ENCODE data around the gene ITGA6. TPM values are rescaled to one million over a fixed set of nuclear protein-coding genes. Genes with fewer than 3 reads are reported as not detected.

ITGA6 gene
- total RNA-seq, 1 experiment from 2014 or later: 93.1 TPM

DNA sequence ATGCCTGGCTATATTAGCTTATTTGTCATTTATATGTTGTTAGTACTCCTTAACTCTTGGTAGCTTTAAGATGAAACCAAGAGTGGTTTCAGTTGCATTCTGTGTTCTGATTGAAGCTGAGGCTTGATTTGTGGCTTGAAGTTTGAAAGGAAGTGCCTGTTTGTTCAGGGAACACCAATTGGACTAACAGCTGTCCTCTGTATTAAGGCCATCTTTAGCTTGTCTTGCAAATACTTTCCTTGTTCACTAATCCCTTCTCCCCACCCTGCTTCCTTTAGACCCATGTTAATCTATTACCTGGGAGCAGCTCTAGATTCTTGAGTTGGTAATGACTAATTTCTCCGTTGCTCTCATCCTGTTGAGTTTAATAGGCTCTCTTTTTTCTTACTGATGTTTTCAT lies 13.4 kb downstream of the ITGA6 start:
- TF ChIP-seq SP1 (IDR thresholded peaks at IDR 0.05; ENCODE audit: low read depth) (peak; percentile 30), FOSL1 (IDR thresholded peaks at IDR 0.05; ENCODE audit: low read depth) (no peak), ELF1 (IDR thresholded peaks at IDR 0.05; ENCODE audit: borderline replicate concordance, low read depth) (no peak), CEBPB (IDR thresholded peaks at IDR 0.05; ENCODE audit: low read depth) (no peak)
- TF ChIP-seq, protein P1, sequence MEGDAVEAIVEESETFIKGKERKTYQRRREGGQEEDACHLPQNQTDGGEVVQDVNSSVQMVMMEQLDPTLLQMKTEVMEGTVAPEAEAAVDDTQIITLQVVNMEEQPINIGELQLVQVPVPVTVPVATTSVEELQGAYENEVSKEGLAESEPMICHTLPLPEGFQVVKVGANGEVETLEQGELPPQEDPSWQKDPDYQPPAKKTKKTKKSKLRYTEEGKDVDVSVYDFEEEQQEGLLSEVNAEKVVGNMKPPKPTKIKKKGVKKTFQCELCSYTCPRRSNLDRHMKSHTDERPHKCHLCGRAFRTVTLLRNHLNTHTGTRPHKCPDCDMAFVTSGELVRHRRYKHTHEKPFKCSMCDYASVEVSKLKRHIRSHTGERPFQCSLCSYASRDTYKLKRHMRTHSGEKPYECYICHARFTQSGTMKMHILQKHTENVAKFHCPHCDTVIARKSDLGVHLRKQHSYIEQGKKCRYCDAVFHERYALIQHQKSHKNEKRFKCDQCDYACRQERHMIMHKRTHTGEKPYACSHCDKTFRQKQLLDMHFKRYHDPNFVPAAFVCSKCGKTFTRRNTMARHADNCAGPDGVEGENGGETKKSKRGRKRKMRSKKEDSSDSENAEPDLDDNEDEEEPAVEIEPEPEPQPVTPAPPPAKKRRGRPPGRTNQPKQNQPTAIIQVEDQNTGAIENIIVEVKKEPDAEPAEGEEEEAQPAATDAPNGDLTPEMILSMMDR (IDR thresholded peaks at IDR 0.05 in 2 of 3, conservative IDR thresholded peaks at IDR 0.05 in 1 of 3; ENCODE audit: borderline replicate concordance in 1 of 3, insufficient read depth in 1 of 3, low read depth in 2 of 3, low read length in 2 of 3): no peak
- Histone ChIP-seq H3K4me3 (replicated peaks in 1 of 2; ENCODE audit: low read depth in 1 of 2, low read length in 2 of 2) (peak overlapping the region in 1 of 2 experiments; percentile 41; a peak in 2 of 4 replicates), H2AFZ (ENCODE audit: low read depth, low read length, poor library complexity, severe bottlenecking) (no peak overlapping the region), H3K4me1 (ENCODE audit: control insufficient read depth in 1 of 2, insufficient read depth in 2 of 2, low read length in 2 of 2) (peaks cover 78 to 97% of the 10 kb centered on the region in 2 experiments), H3K9me2 (ENCODE audit: insufficient read depth) (no peaks in the 10 kb centered on the region), H3K9me3 (ENCODE audit: control insufficient read depth in 1 of 2, insufficient read depth in 1 of 2, low read depth in 1 of 2, low read length in 2 of 2) (no peaks in the 10 kb centered on the region), H3K27me3 (ENCODE audit: insufficient read depth, low read length) (no peaks in the 10 kb centered on the region), H4K20me1 (ENCODE audit: insufficient read depth) (no peaks in the 10 kb centered on the region), H3K4me2 (ENCODE audit: low read length) (peak overlapping the region; percentile 82), H3K27ac (ENCODE audit: low read depth, low read length) (peak overlapping the region; percentile 82; the same call in 1 of the 2 replicates), H3K9ac (ENCODE audit: low read length) (peak overlapping the region; percentile 65), H3K36me3 (ENCODE audit: control insufficient read depth in 1 of 2, insufficient read depth in 2 of 2, low read length in 2 of 2) (peaks cover 0 to 7% of the 10 kb centered on the region in 2 experiments; a peak in 1 of 4 replicates), H3K79me2 (ENCODE audit: insufficient read depth, low read length) (peaks cover 92% of the 10 kb centered on the region)
- ChIA-PET POLR2A (interaction anchor here (2.8 to 5.8 kb wide), 4 partner anchors 10 to 187 kb away, joined by 15 to 56 read pairs (median 39); partner anchors contain the start of gene ITGA6), CTCF (interaction anchor here (0.7 to 6.5 kb wide), 4 partner anchors 13 to 1510 kb away, joined by 3 to 64 read pairs (median 6); partner anchors contain the start of gene ITGA6), RAD21 (ENCODE audit: low non-redundant PET in 1 of 2, low total read pairs in 2 of 2, uncharacterized antibody in 2 of 2, unreplicated experiment in 2 of 2) (interaction anchor here in 1 of 2 experiments (0.6 to 2.8 kb wide), 2 partner anchors 21 to 146 kb away, joined by 10 read pairs; no protein-coding TSS in a partner anchor)
- ATAC-seq (no peak), DNase-seq (ENCODE audit: low read depth, low spot score) (no peak)
- intact Hi-C loops (cut with micrococcal nuclease): loop anchor here (5.0 kb wide), 1 partner anchor 188 kb away; no protein-coding TSS in a partner anchor
- no TSS peak for BruUV-seq (replicated peaks)

Data from HCT116 (cell line).